ENCODE measurements around the gene LYPD6B.

Gene LYPD6B

DNA sequence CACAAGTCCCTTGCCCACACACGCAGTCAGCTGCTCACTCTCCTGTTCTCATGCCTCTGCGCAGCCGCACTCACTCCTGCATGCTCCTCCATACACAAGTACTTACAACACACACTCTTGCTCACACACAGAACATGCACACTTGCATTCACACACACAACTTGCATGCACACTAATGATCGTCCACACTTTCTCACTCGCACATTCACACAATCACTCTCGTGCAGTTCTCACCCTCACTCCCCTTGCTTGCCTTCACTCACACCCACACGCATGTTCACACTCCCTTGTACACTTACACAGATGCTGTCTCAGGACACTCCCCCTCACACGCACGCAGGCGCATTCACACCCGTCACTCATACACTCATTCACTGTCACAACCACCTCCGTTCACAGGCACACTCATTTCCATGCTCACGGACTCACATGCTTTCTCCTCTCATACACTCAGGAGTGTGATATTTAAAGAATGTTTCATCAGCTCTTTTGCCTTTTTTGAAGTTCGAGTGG, 36.1 kb upstream of the LYPD6B start:
- no peaks in the 10 kb centered on the region for H3K9me3 ChIP-seq (ENCODE audit: low read length)
- no peak overlapping the region for H3K4me2 ChIP-seq (ENCODE audit: low read length)
- no peak overlapping the region for H3K9ac ChIP-seq (ENCODE audit: low read length)
- no peaks in the 10 kb centered on the region for H4K20me1 ChIP-seq (ENCODE audit: insufficient read depth, low read length)
- H3K36me3 ChIP-seq (ENCODE audit: insufficient read depth, low read length), result no peaks in the 10 kb centered on the region
- H3K79me2 ChIP-seq (ENCODE audit: insufficient read depth, low read length), result no peaks in the 10 kb centered on the region
- no peaks in the 10 kb centered on the region for H3K27me3 ChIP-seq (ENCODE audit: insufficient read depth, low read length)
- no peak overlapping the region for H2AFZ ChIP-seq (ENCODE audit: low read length)
- no peaks in the 10 kb centered on the region for H3K9me2 ChIP-seq (ENCODE audit: low read depth, low read length)
- H3K27ac ChIP-seq (ENCODE audit: low read depth, low read length, poor library complexity, severe bottlenecking), result no peak overlapping the region
- no peaks in the 10 kb centered on the region for H3F3A ChIP-seq (ENCODE audit: insufficient read depth, low read length)
- no peak overlapping the region for H3K4me3 ChIP-seq (ENCODE audit: low read depth, low read length, poor library complexity, severe bottlenecking)
- no peaks in the 10 kb centered on the region for H3K4me1 ChIP-seq (ENCODE audit: insufficient read depth, low read length, severe bottlenecking)
- TF ChIP-seq EZH2 (IDR thresholded peaks at IDR 0.05; ENCODE audit: borderline replicate concordance, low read length), result no peak
- TF ChIP-seq, protein P1, sequence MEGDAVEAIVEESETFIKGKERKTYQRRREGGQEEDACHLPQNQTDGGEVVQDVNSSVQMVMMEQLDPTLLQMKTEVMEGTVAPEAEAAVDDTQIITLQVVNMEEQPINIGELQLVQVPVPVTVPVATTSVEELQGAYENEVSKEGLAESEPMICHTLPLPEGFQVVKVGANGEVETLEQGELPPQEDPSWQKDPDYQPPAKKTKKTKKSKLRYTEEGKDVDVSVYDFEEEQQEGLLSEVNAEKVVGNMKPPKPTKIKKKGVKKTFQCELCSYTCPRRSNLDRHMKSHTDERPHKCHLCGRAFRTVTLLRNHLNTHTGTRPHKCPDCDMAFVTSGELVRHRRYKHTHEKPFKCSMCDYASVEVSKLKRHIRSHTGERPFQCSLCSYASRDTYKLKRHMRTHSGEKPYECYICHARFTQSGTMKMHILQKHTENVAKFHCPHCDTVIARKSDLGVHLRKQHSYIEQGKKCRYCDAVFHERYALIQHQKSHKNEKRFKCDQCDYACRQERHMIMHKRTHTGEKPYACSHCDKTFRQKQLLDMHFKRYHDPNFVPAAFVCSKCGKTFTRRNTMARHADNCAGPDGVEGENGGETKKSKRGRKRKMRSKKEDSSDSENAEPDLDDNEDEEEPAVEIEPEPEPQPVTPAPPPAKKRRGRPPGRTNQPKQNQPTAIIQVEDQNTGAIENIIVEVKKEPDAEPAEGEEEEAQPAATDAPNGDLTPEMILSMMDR (IDR thresholded peaks at IDR 0.05; ENCODE audit: low read length), result no peak

DNA sequence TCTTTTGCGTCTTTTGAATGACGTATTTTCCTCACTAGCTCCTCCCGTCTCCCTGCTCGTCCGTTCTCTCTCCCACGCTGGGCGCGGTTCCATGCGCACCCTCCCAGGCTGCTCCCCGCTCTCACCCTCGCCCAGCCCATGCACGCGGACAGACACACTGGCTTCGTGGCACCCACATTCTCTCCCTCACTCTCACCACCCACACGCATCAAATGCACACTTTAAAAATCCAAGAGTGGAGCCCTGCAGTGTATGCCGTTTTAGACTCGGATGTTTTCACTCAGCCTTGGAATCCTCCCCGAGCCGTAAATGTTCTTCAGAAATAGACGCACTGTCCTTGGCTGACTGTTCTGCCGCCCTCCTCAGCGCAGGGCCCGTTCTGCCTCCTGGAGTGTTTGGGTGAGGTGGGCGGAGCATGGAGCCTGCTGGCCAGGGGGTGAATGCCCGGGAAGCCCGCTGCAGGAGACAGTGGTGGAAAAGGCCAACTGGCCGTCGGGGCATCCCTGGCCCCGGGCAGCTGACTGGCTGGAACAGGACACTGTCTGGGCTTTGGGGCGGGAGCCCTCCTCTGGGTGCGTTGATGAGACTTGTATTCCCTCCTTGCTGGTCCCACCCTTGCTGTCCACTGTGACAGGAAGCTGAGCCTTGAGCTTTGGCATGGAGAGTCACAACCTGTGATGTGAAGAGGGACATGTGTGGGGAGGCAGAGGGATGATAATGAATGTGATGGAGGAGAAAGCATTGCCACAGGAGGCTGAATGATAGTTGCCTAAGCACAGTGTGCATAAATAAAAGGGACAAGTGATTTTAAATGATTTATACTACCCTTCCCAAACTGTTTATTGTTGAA, 35.4 kb upstream of the LYPD6B start:
- H4K20me1 ChIP-seq (ENCODE audit: insufficient read depth, low read length), result no peaks in the 10 kb centered on the region
- H3K9me2 ChIP-seq (ENCODE audit: low read depth, low read length), result no peaks in the 10 kb centered on the region
- H3K4me1 ChIP-seq (ENCODE audit: insufficient read depth, low read length, severe bottlenecking), result no peaks in the 10 kb centered on the region
- no peaks in the 10 kb centered on the region for H3F3A ChIP-seq (ENCODE audit: insufficient read depth, low read length)
- no peak for TF ChIP-seq EZH2 (IDR thresholded peaks at IDR 0.05; ENCODE audit: borderline replicate concordance, low read length)
- TF ChIP-seq, protein P1 (IDR thresholded peaks at IDR 0.05; ENCODE audit: low read length), result no peak
- no peaks in the 10 kb centered on the region for H3K27me3 ChIP-seq (ENCODE audit: insufficient read depth, low read length)
- H3K36me3 ChIP-seq (ENCODE audit: insufficient read depth, low read length), result no peaks in the 10 kb centered on the region
- no peak overlapping the region for H3K27ac ChIP-seq (ENCODE audit: low read depth, low read length, poor library complexity, severe bottlenecking)
- H3K4me2 ChIP-seq (ENCODE audit: low read length), result no peak overlapping the region
- H2AFZ ChIP-seq (ENCODE audit: low read length), result no peak overlapping the region
- H3K9me3 ChIP-seq (ENCODE audit: low read length), result no peaks in the 10 kb centered on the region
- no peaks in the 10 kb centered on the region for H3K79me2 ChIP-seq (ENCODE audit: insufficient read depth, low read length)
- no peak overlapping the region for H3K9ac ChIP-seq (ENCODE audit: low read length)
- H3K4me3 ChIP-seq (ENCODE audit: low read depth, low read length, poor library complexity, severe bottlenecking), result no peak overlapping the region

DNA sequence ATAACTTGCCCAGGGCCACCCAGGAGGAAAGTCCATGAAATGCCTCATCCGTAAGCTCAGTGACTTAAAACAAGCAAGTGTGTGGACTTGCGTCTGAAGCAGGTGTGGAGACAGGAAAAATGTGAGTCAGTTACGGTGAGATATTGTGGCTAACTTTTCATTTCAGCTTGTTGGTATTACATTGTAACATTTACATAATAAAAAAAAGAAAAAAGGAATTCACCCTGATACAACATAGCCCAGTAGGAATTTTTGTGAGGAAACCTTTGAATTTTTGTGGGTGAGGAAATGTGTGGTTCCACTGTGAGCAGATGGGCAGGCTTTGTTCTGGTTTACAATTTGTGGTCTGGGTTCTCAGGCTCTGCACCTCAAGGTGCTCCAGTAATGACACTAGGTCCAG, 33.7 kb upstream of the LYPD6B start:
- no peaks in the 10 kb centered on the region for H4K20me1 ChIP-seq (ENCODE audit: insufficient read depth, low read length)
- H3K36me3 ChIP-seq (ENCODE audit: insufficient read depth, low read length), result no peaks in the 10 kb centered on the region
- H3K79me2 ChIP-seq (ENCODE audit: insufficient read depth, low read length), result no peaks in the 10 kb centered on the region
- H3K27me3 ChIP-seq (ENCODE audit: insufficient read depth, low read length), result no peaks in the 10 kb centered on the region
- H3K9me2 ChIP-seq (ENCODE audit: low read depth, low read length), result no peaks in the 10 kb centered on the region
- no peak overlapping the region for H3K4me3 ChIP-seq (ENCODE audit: low read depth, low read length, poor library complexity, severe bottlenecking)
- no peak overlapping the region for H3K4me2 ChIP-seq (ENCODE audit: low read length)
- H3K4me1 ChIP-seq (ENCODE audit: insufficient read depth, low read length, severe bottlenecking), result no peaks in the 10 kb centered on the region
- H3K27ac ChIP-seq (ENCODE audit: low read depth, low read length, poor library complexity, severe bottlenecking), result no peak overlapping the region
- TF ChIP-seq, protein P1 (IDR thresholded peaks at IDR 0.05; ENCODE audit: low read length), result no peak
- H3K9ac ChIP-seq (ENCODE audit: low read length), result no peak overlapping the region
- no peak overlapping the region for H2AFZ ChIP-seq (ENCODE audit: low read length)
- H3F3A ChIP-seq (ENCODE audit: insufficient read depth, low read length), result no peaks in the 10 kb centered on the region
- H3K9me3 ChIP-seq (ENCODE audit: low read length), result no peaks in the 10 kb centered on the region

Data from OCI-LY1 (cell line).